Tibial artery (tissue), 4 donors: ENCODE results near the gene CRK.
A peak's percentile ranks its signal among the peaks of the same experiment; 100 is the strongest.
"Not testable (repeated sequence)": the region's sequence is repeated elsewhere in the genome, so short reads cannot be mapped to it uniquely, and the experiment has no call there.

Source experiments
- DNase-seq, 2 donors: peaks; one replicate each; pipeline ENCODE4 v3.0.0-alpha.2; 2019
- H3K27ac ChIP-seq, 2 donors: fragments of 200-600 bp; sonication (generic) in 1 of 2; 1 replicate in 1 of 2; 2 replicates in 1 of 2; pipeline ENCODE4 v1.5.1; 2018 to 2019; ENCODE audit warnings: mild to moderate bottlenecking in 1 of 2
- H3K27me3 ChIP-seq, 2 donors: fragments of 200-600 bp; sonication (generic) in 1 of 2; one replicate each; pipeline versions ENCODE4 v1.5.1 to v1.6.0; 2016 to 2019
- H3K36me3 ChIP-seq, 3 donors: fragments of 200-600 bp; sonication (generic) in 2 of 3; one replicate each; pipeline ENCODE4 v1.5.1; 2016 to 2019; ENCODE audit warnings: mild to moderate bottlenecking in 2 of 3
- H3K4me1 ChIP-seq, 4 donors: fragments of 200-600 bp; sonication (generic) in 2 of 4; 1 replicate in 3 of 4; 2 replicates in 1 of 4; pipeline ENCODE4 v1.5.1; 2016 to 2019
- H3K4me3 ChIP-seq, 2 donors: fragments of 200-600 bp; sonication (generic) in 1 of 2; 1 replicate in 1 of 2; 2 replicates in 1 of 2; pipeline ENCODE4 v1.5.1; 2018 to 2019; ENCODE audit warnings: mild to moderate bottlenecking in 2 of 2
- H3K9me3 ChIP-seq, 3 donors: fragments of 200-600 bp; sonication (generic) in 1 of 3; one replicate each; pipeline ENCODE4 v1.5.1; 2016 to 2019
- CTCF ChIP-seq, 2 experiments: fragments of 200-600 bp in 1 of 2; fragments of 450-650 bp in 1 of 2; IDR thresholded peaks; one replicate each; pipeline ENCODE4 v1.5.1; 2017 to 2019; ENCODE audit warnings: antibody characterized with exemption in 2 of 2, mild to moderate bottlenecking in 1 of 2, moderate library complexity in 1 of 2
- intact Hi-C: fragments of 100-400 bp; cut with DNase I; formaldehyde crosslinking; loops from one replicate; pipeline ENCODE4 v1.15.0; 2023; ENCODE audit warnings: low total_unique reads

CRK gene

GRCh38 chr17:1384905-1385435, 71.1 kb downstream of the CRK start:
- no peak for TF ChIP-seq CTCF (IDR thresholded peaks at IDR 0.05)
- Histone ChIP-seq H3K27me3 (no peaks in the 10 kb centered on the region), H3K36me3 (peaks cover 0 to 3% (median 0%) of the 10 kb centered on the region in 3 donors), H3K9me3 (no peaks in the 10 kb centered on the region), H3K27ac (peak overlapping the region in 1 of 2 donors; percentile 75), H3K4me3 (no peak overlapping the region), H3K4me1 (peaks cover 0 to 98% (median 67%) of the 10 kb centered on the region in 4 donors)
- intact Hi-C loops = no loop called here
- no peak for DNase-seq

DNA sequence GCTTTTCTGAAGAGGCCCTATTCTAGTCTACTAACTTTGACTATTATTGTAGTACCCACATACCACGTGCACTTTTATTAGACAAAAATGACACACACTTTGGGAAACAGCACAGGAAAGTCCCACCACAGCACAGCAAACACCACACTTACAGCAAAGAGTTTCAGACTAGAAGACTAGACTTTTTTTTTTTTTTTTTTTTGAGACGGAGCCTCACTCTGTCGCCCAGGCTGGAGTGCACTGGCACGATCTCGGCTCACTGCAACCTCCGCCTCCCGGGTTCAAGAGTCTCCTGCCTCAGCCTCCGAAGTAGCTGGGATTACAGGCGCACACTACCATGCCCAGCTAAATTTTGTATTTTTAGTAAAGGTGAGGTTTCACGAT, 76.1 kb downstream of the CRK start:
- Histone ChIP-seq H3K36me3 (peaks cover 0 to 3% (median 0%) of the 10 kb centered on the region in 3 donors), H3K4me3 (no peak overlapping the region), H3K4me1 (peaks cover 3 to 98% (median 76%) of the 10 kb centered on the region in 4 donors), H3K9me3 (no peaks in the 10 kb centered on the region), H3K27ac (peak overlapping the region; percentile 43 to 46), H3K27me3 (no peaks in the 10 kb centered on the region)
- intact Hi-C loops = no loop called here
- TF ChIP-seq CTCF (IDR thresholded peaks at IDR 0.05) = no peak
- DNase-seq = no peak

- no peak for TF ChIP-seq CTCF (IDR thresholded peaks at IDR 0.05)
- no peak overlapping the region for H3K4me3 ChIP-seq
- H3K9me3 ChIP-seq = no peaks in the 10 kb centered on the region
- intact Hi-C loops = no loop called here
- peaks cover 0 to 3% (median 0%) of the 10 kb centered on the region in 3 donors for H3K36me3 ChIP-seq
- no peak for DNase-seq
- H3K27me3 ChIP-seq = no peaks in the 10 kb centered on the region
- H3K27ac ChIP-seq = peak overlapping the region in 1 of 2 donors; percentile 46
- peaks cover 3 to 98% (median 74%) of the 10 kb centered on the region in 4 donors for H3K4me1 ChIP-seq
Observed at GRCh38 chr17:1379208-1379929, 76.7 kb downstream of the CRK start.

DNA sequence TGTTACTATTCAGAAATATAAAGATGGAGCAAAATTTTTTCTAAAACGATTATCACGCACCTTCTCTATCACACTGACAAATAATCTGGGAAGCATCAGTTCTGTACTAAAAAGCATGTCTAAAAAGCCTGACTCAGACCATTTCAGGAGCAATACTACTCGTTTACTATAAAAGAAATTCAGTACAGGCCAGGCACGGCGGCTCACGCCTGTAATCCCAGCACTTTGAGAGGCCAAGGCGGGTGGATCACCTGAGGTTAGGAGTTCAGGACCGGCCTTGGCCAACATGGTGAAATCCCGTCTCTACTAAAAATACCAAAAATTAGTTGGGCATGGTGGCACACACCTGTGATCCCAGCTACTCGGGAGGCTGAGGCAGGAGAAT, 77.6 kb downstream of the CRK start:
- Histone ChIP-seq H3K4me1 (peaks cover 3 to 98% (median 75%) of the 10 kb centered on the region in 4 donors), H3K27ac (peak overlapping the region in 1 of 2 donors; percentile 64)
- DNase-seq, H3K36me3 ChIP-seq, intact Hi-C loops, H3K9me3 ChIP-seq, H3K4me3 ChIP-seq, H3K27me3 ChIP-seq: not testable (repeated sequence)

GRCh38 chr17:1377334-1377733, 78.7 kb downstream of the CRK start:
- intact Hi-C loops = no loop called here
- peak overlapping the region; percentile 52 to 64 for H3K27ac ChIP-seq
- TF ChIP-seq CTCF (IDR thresholded peaks at IDR 0.05) = no peak
- no peaks in the 10 kb centered on the region for H3K27me3 ChIP-seq
- no peaks in the 10 kb centered on the region for H3K9me3 ChIP-seq
- DNase-seq = no peak
- H3K36me3 ChIP-seq = peaks cover 0 to 11% (median 0%) of the 10 kb centered on the region in 3 donors
- H3K4me1 ChIP-seq = peaks cover 3 to 99% (median 77%) of the 10 kb centered on the region in 4 donors
- H3K4me3 ChIP-seq = no peak overlapping the region

- peaks cover 3 to 100% (median 80%) of the 10 kb centered on the region in 4 donors for H3K4me1 ChIP-seq
- peak overlapping the region; percentile 64 to 70 for H3K27ac ChIP-seq
- DNase-seq = no peak
- H3K27me3 ChIP-seq = no peaks in the 10 kb centered on the region
- intact Hi-C loops = no loop called here
- H3K4me3 ChIP-seq = no peak overlapping the region
- H3K9me3 ChIP-seq = no peaks in the 10 kb centered on the region
- H3K36me3 ChIP-seq = peaks cover 0 to 11% (median 0%) of the 10 kb centered on the region in 3 donors
- no peak for TF ChIP-seq CTCF (IDR thresholded peaks at IDR 0.05)
Observed at GRCh38 chr17:1376061-1376460, 80.0 kb downstream of the CRK start.
